HEK293T (cell line): ENCODE data around the gene CEP68.

Experiments
- CTCF ChIA-PET: fragments of 350-600 bp; formaldehyde crosslinking; extraction: SDS; loops from one replicate; lab custom pipeline; 2021; ENCODE audit warnings: antibody characterized with exemption, inconsistent platforms; lab: Yijun Ruan, JAX
- POLR2A ChIA-PET: fragments of 350-600 bp; formaldehyde crosslinking; extraction: SDS; loops from one replicate; lab custom pipeline; 2020; ENCODE audit warnings: antibody characterized with exemption, inconsistent platforms; lab: Yijun Ruan, JAX
- DNase-seq: peaks from one replicate; pipeline ENCODE4 v3.0.0; 2012; ENCODE audit warnings: mixed read lengths; ENCODE audit errors: extremely low spot score
- ARNT ChIP-seq: fragments of 450-650 bp; IDR thresholded peaks from 2 replicates; pipeline ENCODE4 v1.6.1; 2017; ENCODE audit warnings: mild to moderate bottlenecking
- BHLHE40 ChIP-seq: fragments of 450-650 bp; IDR thresholded peaks from 2 replicates; pipeline ENCODE4 v1.6.1; 2016; ENCODE audit warnings: mild to moderate bottlenecking, moderate library complexity, borderline replicate concordance
- CTBP1 ChIP-seq: fragments of 450-650 bp; IDR thresholded peaks from 2 replicates; pipeline ENCODE4 v1.6.1; 2016; ENCODE audit warnings: borderline replicate concordance
- ELF4 ChIP-seq: fragments of 450-650 bp; IDR thresholded peaks from 2 replicates; pipeline ENCODE4 v1.6.1; 2017; ENCODE audit warnings: antibody characterized with exemption
- FOXA1 ChIP-seq: fragments of 450-650 bp; IDR thresholded peaks from 2 replicates; pipeline ENCODE4 v1.6.1; 2016; ENCODE audit warnings: mild to moderate bottlenecking
- FOXK2 ChIP-seq: fragments of 450-650 bp; IDR thresholded peaks from 2 replicates; pipeline ENCODE4 v1.6.1; 2016; ENCODE audit warnings: mild to moderate bottlenecking
- FOXM1 ChIP-seq: fragments of 450-650 bp; IDR thresholded peaks from 2 replicates; pipeline ENCODE4 v1.6.1; 2017; ENCODE audit warnings: mild to moderate bottlenecking, borderline replicate concordance
- HDGF ChIP-seq: fragments of 450-650 bp; IDR thresholded peaks from 2 replicates; pipeline ENCODE4 v1.6.1; 2017; ENCODE audit warnings: antibody characterized with exemption, borderline replicate concordance
- L3MBTL2 ChIP-seq: fragments of 450-650 bp; conservative IDR thresholded peaks from 2 replicates; pipeline ENCODE4 v1.6.1; 2016; ENCODE audit warnings: mild to moderate bottlenecking
- LEF1 ChIP-seq: fragments of 450-650 bp; IDR thresholded peaks from 2 replicates; pipeline ENCODE4 v1.6.1; 2017; ENCODE audit warnings: mild to moderate bottlenecking, borderline replicate concordance
- NFRKB ChIP-seq: fragments of 450-650 bp; IDR thresholded peaks from 2 replicates; pipeline ENCODE4 v1.6.1; 2016; ENCODE audit warnings: mild to moderate bottlenecking, moderate library complexity
- PKNOX1 ChIP-seq: fragments of 450-650 bp; IDR thresholded peaks from 2 replicates; pipeline ENCODE4 v1.6.1; 2016
- SP1 ChIP-seq: fragments of 450-650 bp; IDR thresholded peaks from 2 replicates; pipeline ENCODE4 v1.6.1; 2017
- SUZ12 ChIP-seq: fragments of 450-650 bp; IDR thresholded peaks from 2 replicates; pipeline ENCODE4 v1.6.1; 2016; ENCODE audit warnings: mild to moderate bottlenecking
- TARDBP ChIP-seq: fragments of 450-650 bp; IDR thresholded peaks from 2 replicates; pipeline ENCODE4 v1.6.1; 2016
- ZNF384 ChIP-seq: fragments of 450-650 bp; IDR thresholded peaks from 2 replicates; pipeline ENCODE4 v1.6.1; 2016

The CEP68 gene

DNA sequence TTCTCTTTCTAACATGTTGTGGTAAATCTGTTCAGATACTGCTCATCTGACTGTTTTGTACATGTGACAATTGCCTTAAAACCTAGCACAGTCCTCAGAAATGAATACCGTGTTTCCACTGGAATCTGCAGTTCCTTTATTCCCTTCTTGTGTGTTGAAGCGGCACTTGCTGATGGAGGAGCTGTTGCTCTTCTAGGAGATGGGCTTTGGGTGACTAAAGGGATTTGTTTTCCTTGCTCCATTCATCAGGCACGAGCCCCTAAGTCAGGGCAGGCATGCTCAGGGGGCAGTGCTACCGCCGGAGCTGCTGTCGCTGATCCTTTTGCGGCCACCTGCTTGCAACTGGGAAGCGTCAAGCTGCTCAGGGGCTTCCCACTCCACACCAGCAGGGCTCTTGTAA, 32.5 kb upstream of the CEP68 start:
- CTCF ChIA-PET: interaction anchor here (1.2 kb wide), 1 partner anchor 106 kb away, joined by 4 read pairs; no protein-coding TSS in a partner anchor
- no peak for DNase-seq
- POLR2A ChIA-PET: no interaction called here

GRCh38 chr2:65024149-65024829, 31.9 kb upstream of the CEP68 start:
- POLR2A ChIA-PET: interaction anchor here (1.1 kb wide), 1 partner anchor 32 kb away, joined by 3 read pairs; the partner anchor contains the start of gene CEP68
- no peak for TF ChIP-seq HDGF
- TF ChIP-seq LEF1: no peak
- TF ChIP-seq ELF4: no peak
- no peak for TF ChIP-seq BHLHE40
- TF ChIP-seq L3MBTL2: no peak
- no peak for TF ChIP-seq CTBP1
- TF ChIP-seq FOXM1: no peak
- TF ChIP-seq FOXK2: no peak
- no peak for TF ChIP-seq FOXA1
- TF ChIP-seq ZNF384: no peak
- TF ChIP-seq TARDBP: no peak
- TF ChIP-seq SUZ12: no peak
- TF ChIP-seq ARNT: no peak
- TF ChIP-seq SP1: no peak
- DNase-seq: no peak
- CTCF ChIA-PET: interaction anchor here (0.7 to 1.2 kb wide), 2 partner anchors 16 to 106 kb away, joined by 3 to 4 read pairs; no protein-coding TSS in a partner anchor

More for the DNA sequence above, 32.5 kb upstream of the CEP68 start:
- TF ChIP-seq FOXK2 (no peak), LEF1 (no peak), HDGF (no peak), SP1 (no peak), L3MBTL2 (no peak), FOXA1 (no peak), BHLHE40 (no peak), TARDBP (no peak)

DNA sequence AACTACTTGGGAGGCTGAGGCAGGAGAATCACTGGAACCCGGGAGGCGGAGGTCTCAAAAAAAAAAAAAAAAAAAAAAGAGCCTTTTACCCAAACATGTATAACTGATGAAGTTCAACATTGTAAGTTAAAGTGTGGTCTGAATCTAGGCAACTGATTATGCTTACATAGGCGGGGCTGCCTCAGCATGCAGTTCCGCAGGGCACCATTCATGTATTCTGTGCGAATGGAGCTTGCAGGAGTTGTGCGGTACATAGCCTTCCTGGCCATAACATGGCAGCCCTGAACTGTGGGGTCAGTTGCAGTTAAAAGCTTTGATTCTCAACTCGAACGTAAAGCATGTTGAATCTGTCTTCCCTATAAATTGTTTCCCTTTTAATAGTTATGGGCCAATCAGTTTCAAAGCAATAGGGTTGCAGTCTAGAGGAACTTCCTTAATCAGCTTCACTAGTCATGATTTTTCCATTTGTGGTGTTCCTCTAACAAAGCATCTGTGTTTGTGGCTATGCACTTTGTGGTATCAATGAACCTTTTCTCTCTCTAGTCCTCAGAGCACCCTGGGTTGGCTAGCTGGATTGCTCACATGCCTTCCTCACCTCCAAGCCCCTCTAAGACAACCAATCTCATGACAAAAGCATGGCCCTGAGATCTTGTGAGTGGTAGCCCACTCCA, 30.6 kb upstream of the CEP68 start:
- CTCF ChIA-PET: no interaction called here
- no peak for DNase-seq

DNA sequence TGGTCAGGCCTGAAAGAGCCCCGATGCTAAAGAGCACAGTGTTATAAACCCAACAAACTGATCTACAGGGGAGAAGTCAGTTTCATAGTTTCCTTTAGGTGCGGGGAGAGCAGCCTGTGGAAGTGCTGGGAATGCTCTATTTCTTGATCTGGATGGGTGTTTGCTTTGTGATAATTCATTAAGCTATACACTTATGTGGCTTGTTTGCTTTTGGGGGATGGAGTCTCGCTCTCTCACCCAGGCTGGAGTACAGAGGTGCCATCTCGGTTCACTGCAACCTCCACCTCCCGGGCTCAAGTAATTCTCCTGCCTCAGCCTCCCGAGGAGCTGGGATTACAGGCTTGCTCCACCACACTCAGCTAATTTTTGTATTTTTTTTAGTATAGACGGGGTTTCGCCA, 30.1 kb upstream of the CEP68 start:
- ChIA-PET CTCF (no interaction called here), POLR2A (no interaction called here)
- no peak for DNase-seq
- no peak for TF ChIP-seq FOXA1
- no peak for TF ChIP-seq ZNF384
- TF ChIP-seq NFRKB: no peak
- TF ChIP-seq ELF4: no peak
- no peak for TF ChIP-seq CTBP1
- TF ChIP-seq LEF1: no peak
- TF ChIP-seq PKNOX1: no peak
- TF ChIP-seq TARDBP: no peak
- TF ChIP-seq L3MBTL2: no peak
- no peak for TF ChIP-seq BHLHE40
- no peak for TF ChIP-seq SUZ12
- no peak for TF ChIP-seq FOXK2
- TF ChIP-seq HDGF: no peak
- no peak for TF ChIP-seq FOXM1
- no peak for TF ChIP-seq SP1
- TF ChIP-seq ARNT: no peak

More for the DNA sequence above, 30.6 kb upstream of the CEP68 start:
- TF ChIP-seq ZNF384 (no peak), PKNOX1 (no peak), FOXK2 (no peak), TARDBP (no peak), BHLHE40 (no peak), FOXM1 (no peak), CTBP1 (no peak), ARNT (no peak), ELF4 (no peak), SP1 (no peak), HDGF (no peak), FOXA1 (no peak), L3MBTL2 (no peak), NFRKB (no peak), LEF1 (no peak), SUZ12 (no peak)
- POLR2A ChIA-PET: interaction anchor here (1.1 kb wide), 1 partner anchor 31 kb away, joined by 3 read pairs; the partner anchor contains the start of gene CEP68

DNA sequence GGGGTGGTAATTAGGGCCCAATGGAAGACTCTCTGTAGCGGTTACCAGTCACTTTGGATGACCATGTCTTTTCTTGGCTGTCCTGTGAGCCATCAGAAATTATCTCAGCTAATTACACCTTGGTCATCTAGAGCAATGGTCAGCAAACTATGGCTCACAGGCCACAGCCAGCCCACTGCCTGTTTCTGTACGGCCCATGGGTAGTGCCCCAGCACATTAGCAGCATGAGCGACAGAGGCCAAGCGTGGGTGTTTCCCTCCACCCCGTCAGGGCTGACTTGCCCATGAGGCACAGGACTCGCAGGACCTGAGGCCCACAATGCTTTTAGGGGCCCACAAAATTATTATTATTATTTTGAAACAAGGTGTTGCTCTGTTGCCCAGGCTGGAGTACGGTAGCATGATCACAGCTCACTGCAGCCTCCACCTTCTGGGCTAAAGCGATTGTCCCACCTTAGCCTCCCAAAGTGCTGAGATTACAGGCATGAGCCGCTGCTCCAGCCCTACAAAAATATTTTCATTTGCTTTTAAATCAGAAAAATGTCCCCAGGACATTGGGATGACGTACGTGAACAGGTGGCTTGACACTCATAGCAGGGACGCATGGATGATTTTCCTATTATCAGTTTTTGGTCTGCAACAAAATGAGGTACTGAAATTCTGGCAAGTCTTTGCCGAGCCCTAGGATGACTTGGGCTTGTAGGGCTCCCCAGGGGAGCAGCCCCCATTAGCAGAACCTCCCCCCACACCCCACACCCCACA, 29.3 kb upstream of the CEP68 start:
- CTCF ChIA-PET: no interaction called here

More for the DNA sequence above, 29.3 kb upstream of the CEP68 start:
- DNase-seq: no peak
- TF ChIP-seq NFRKB (no peak), FOXK2 (no peak), BHLHE40 (no peak), FOXM1 (no peak), CTBP1 (no peak), ELF4 (no peak), SUZ12 (no peak)
- POLR2A ChIA-PET: no interaction called here
